ENCODE results near the gene P3R3URF. TPM values are rescaled to one million over a fixed set of nuclear protein-coding genes. Genes with fewer than 3 reads are reported as not detected.

Gene P3R3URF
- total and polyA plus RNA-seq, 9 of the 15 experiments (the other 6 are each of a cell fraction or from before 2014, with no cell fraction given) = not detected

DNA sequence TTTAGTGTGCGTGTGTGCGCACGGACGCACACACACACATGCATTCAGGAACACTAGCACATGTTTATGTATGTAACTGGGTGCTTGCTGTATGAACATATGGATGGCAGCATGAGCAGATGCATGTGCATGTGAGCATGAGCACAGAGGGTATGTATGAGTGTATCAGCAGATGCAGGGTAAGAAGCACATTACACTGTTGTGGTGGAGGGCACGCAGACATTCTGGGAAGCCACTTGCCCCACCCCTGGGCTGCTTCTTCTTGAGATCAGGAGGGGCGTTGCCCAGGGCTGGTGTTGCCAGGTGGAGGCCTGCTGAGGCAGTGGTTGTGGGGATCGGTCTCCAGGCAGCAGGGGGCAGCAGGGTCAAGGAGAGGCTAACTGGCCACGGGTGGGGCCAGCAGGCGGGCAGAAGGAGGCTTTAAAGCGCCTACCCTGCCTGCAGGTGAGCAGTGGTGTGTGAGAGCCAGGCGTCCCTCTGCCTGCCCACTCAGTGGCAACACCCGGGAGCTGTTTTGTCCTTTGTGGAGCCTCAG is 3.9 kb upstream of the P3R3URF start (continued):
- TF ChIP-seq, protein P1, sequence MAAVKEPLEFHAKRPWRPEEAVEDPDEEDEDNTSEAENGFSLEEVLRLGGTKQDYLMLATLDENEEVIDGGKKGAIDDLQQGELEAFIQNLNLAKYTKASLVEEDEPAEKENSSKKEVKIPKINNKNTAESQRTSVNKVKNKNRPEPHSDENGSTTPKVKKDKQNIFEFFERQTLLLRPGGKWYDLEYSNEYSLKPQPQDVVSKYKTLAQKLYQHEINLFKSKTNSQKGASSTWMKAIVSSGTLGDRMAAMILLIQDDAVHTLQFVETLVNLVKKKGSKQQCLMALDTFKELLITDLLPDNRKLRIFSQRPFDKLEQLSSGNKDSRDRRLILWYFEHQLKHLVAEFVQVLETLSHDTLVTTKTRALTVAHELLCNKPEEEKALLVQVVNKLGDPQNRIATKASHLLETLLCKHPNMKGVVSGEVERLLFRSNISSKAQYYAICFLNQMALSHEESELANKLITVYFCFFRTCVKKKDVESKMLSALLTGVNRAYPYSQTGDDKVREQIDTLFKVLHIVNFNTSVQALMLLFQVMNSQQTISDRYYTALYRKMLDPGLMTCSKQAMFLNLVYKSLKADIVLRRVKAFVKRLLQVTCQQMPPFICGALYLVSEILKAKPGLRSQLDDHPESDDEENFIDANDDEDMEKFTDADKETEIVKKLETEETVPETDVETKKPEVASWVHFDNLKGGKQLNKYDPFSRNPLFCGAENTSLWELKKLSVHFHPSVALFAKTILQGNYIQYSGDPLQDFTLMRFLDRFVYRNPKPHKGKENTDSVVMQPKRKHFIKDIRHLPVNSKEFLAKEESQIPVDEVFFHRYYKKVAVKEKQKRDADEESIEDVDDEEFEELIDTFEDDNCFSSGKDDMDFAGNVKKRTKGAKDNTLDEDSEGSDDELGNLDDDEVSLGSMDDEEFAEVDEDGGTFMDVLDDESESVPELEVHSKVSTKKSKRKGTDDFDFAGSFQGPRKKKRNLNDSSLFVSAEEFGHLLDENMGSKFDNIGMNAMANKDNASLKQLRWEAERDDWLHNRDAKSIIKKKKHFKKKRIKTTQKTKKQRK (IDR thresholded peaks at IDR 0.05; ENCODE audit: borderline replicate concordance, low read depth, low read length) = no peak
- TF ChIP-seq MCM3 (IDR thresholded peaks at IDR 0.05) = no peak
- no peak for TF ChIP-seq RBFOX2 (IDR thresholded peaks at IDR 0.05; ENCODE audit: low read depth, low read length)
- TF ChIP-seq HDAC8 (tag; IDR thresholded peaks at IDR 0.05) = no peak
- no peak for TF ChIP-seq RHOXF2B (CRISPR knock-in tag; conservative IDR thresholded peaks at IDR 0.05)
- TF ChIP-seq ZNF707 (CRISPR knock-in tag; conservative IDR thresholded peaks at IDR 0.05) = no peak
- TF ChIP-seq ARID1B (IDR thresholded peaks at IDR 0.05) = no peak
- no peak for TF ChIP-seq KDM5B (IDR thresholded peaks at IDR 0.05; ENCODE audit: insufficient replicate concordance, low read depth, low read length)
- no peak for TF ChIP-seq KAT7 (CRISPR knock-in tag; IDR thresholded peaks at IDR 0.05; ENCODE audit: borderline replicate concordance)
- TF ChIP-seq, protein P2, sequence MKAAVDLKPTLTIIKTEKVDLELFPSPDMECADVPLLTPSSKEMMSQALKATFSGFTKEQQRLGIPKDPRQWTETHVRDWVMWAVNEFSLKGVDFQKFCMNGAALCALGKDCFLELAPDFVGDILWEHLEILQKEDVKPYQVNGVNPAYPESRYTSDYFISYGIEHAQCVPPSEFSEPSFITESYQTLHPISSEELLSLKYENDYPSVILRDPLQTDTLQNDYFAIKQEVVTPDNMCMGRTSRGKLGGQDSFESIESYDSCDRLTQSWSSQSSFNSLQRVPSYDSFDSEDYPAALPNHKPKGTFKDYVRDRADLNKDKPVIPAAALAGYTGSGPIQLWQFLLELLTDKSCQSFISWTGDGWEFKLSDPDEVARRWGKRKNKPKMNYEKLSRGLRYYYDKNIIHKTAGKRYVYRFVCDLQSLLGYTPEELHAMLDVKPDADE (conservative IDR thresholded peaks at IDR 0.05; ENCODE audit: control insufficient read depth, low read depth, low read length) = no peak
- no peak for TF ChIP-seq ETS2 (tag; IDR thresholded peaks at IDR 0.05; ENCODE audit: borderline replicate concordance, poor library complexity, severe bottlenecking)
- TF ChIP-seq, protein P3, sequence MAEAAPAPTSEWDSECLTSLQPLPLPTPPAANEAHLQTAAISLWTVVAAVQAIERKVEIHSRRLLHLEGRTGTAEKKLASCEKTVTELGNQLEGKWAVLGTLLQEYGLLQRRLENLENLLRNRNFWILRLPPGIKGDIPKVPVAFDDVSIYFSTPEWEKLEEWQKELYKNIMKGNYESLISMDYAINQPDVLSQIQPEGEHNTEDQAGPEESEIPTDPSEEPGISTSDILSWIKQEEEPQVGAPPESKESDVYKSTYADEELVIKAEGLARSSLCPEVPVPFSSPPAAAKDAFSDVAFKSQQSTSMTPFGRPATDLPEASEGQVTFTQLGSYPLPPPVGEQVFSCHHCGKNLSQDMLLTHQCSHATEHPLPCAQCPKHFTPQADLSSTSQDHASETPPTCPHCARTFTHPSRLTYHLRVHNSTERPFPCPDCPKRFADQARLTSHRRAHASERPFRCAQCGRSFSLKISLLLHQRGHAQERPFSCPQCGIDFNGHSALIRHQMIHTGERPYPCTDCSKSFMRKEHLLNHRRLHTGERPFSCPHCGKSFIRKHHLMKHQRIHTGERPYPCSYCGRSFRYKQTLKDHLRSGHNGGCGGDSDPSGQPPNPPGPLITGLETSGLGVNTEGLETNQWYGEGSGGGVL (CRISPR knock-in tag; IDR thresholded peaks at IDR 0.05) = no peak
- no peak for TF ChIP-seq SRSF3 (IDR thresholded peaks at IDR 0.05; ENCODE audit: insufficient read depth, low read length)
- TF ChIP-seq BRD4 (IDR thresholded peaks at IDR 0.05) = no peak
- no peak for TF ChIP-seq E2F8 (IDR thresholded peaks at IDR 0.05; ENCODE audit: low read depth, partially characterized antibody)
- TF ChIP-seq SMC3 (conservative IDR thresholded peaks at IDR 0.05; ENCODE audit: insufficient read depth, low read depth, low read length) = peak; percentile 75
- TF ChIP-seq ZNF699 (CRISPR knock-in tag; IDR thresholded peaks at IDR 0.05; ENCODE audit: insufficient replicate concordance) = no peak
